Activated T-helper 1 cell treated with anti-CD3 and anti-CD28 coated beads, Interleukin-2, amount 50 U/mL, for 16 hours (primary cell): ENCODE measurements around the gene AP1S3.
"Not testable (repeated sequence)": the region's sequence is repeated elsewhere in the genome, so short reads cannot be mapped to it uniquely, and the experiment has no call there.

Experiments used
- DNase-seq, 2 donors: peaks; one replicate each; pipeline ENCODE4 v3.0.0-alpha.2; 2020; ENCODE audit warnings: low read depth in 1 of 2, low spot score in 1 of 2

Gene AP1S3

GRCh38 chr2:223801736-223802135 lies 35.6 kb downstream of the AP1S3 start:
- DNase-seq: no peak

GRCh38 chr2:223800908-223801307 lies 36.5 kb downstream of the AP1S3 start:
- DNase-seq: no peak

- DNase-seq: no peak
These were observed 39.3 kb downstream of the AP1S3 start for GRCh38 chr2:223797811-223798721.

- DNase-seq: no peak
These were observed 40.3 kb downstream of the AP1S3 start for GRCh38 chr2:223797037-223797436.

GRCh38 chr2:223789423-223789822 lies 48.0 kb downstream of the AP1S3 start:
- no peak for DNase-seq

GRCh38 chr2:223788826-223789225 lies 48.6 kb downstream of the AP1S3 start:
- no peak for DNase-seq

GRCh38 chr2:223788106-223788505 lies 49.3 kb downstream of the AP1S3 start:
- DNase-seq: not testable (repeated sequence)

GRCh38 chr2:223787358-223787757 lies 50.0 kb downstream of the AP1S3 start:
- DNase-seq: no peak

- DNase-seq: no peak
These were observed 50.4 kb downstream of the AP1S3 start for GRCh38 chr2:223786943-223787342.

- DNase-seq: no peak
These were observed 51.1 kb downstream of the AP1S3 start for GRCh38 chr2:223786236-223786635.

GRCh38 chr2:223784221-223784772 lies 53.1 kb downstream of the AP1S3 start:
- DNase-seq: no peak

GRCh38 chr2:223782629-223783028 lies 54.8 kb downstream of the AP1S3 start:
- no peak for DNase-seq

GRCh38 chr2:223781560-223781959 lies 55.8 kb downstream of the AP1S3 start:
- DNase-seq: no peak

GRCh38 chr2:223779877-223780276 lies 57.5 kb downstream of the AP1S3 start:
- DNase-seq: peak in 1 of 2 donors; percentile 6

GRCh38 chr2:223774193-223774592 lies 63.2 kb downstream of the AP1S3 start:
- DNase-seq: no peak

GRCh38 chr2:223772363-223772762 lies 65.0 kb downstream of the AP1S3 start:
- no peak for DNase-seq

- no peak for DNase-seq
These were observed 65.9 kb downstream of the AP1S3 start for GRCh38 chr2:223771475-223771874.

GRCh38 chr2:223768179-223768578 lies 69.2 kb downstream of the AP1S3 start:
- DNase-seq: no peak

- DNase-seq: no peak
These were observed 70.0 kb downstream of the AP1S3 start for GRCh38 chr2:223767341-223767740.

GRCh38 chr2:223765221-223765785 lies 72.1 kb downstream of the AP1S3 start:
- no peak for DNase-seq

GRCh38 chr2:223764796-223765195 lies 72.6 kb downstream of the AP1S3 start:
- no peak for DNase-seq

- no peak for DNase-seq
These were observed 74.5 kb downstream of the AP1S3 start for GRCh38 chr2:223762853-223763252.
